ELR (cell line): ENCODE measurements around the gene BRSK1.

Experiments
- DNase-seq: peaks from one replicate; pipeline ENCODE4 v3.0.0-alpha.2; 2015; ENCODE audit warnings: low read depth

BRSK1 gene

GRCh38 chr19:55283548-55284377 is at the start of gene BRSK1:
Gene BRSK1, plus strand, starts transcription at chr19:55283997. Its CDS starts 446 bp downstream, at chr19:55284443.
- peak; percentile 70 for DNase-seq

GRCh38 chr19:55238030-55238429 is 45.8 kb upstream of the BRSK1 start:
- no peak for DNase-seq

- no peak for DNase-seq
Observed at GRCh38 chr19:55239004-55239403, 44.8 kb upstream of the BRSK1 start.

GRCh38 chr19:55240713-55241020 is 43.1 kb upstream of the BRSK1 start:
- no peak for DNase-seq

- no peak for DNase-seq
Observed at GRCh38 chr19:55241143-55241934, 42.5 kb upstream of the BRSK1 start.

GRCh38 chr19:55241935-55242464 is 41.8 kb upstream of the BRSK1 start:
- DNase-seq: no peak

- DNase-seq: no peak
Observed at GRCh38 chr19:55242517-55242916, 41.3 kb upstream of the BRSK1 start.

GRCh38 chr19:55244004-55244680 is 39.7 kb upstream of the BRSK1 start:
- DNase-seq: no peak

- no peak for DNase-seq
Observed at GRCh38 chr19:55245236-55245904, 38.4 kb upstream of the BRSK1 start.

GRCh38 chr19:55246462-55247451 is 37.0 kb upstream of the BRSK1 start:
- DNase-seq: no peak

GRCh38 chr19:55247621-55248099 is 36.1 kb upstream of the BRSK1 start:
- peak; percentile 22 for DNase-seq

GRCh38 chr19:55248166-55248675 is 35.6 kb upstream of the BRSK1 start:
- no peak for DNase-seq

- DNase-seq: no peak
Observed at GRCh38 chr19:55248704-55249103, 35.1 kb upstream of the BRSK1 start.

- DNase-seq: no peak
Observed at GRCh38 chr19:55249841-55250240, 34.0 kb upstream of the BRSK1 start.

- no peak for DNase-seq
Observed at GRCh38 chr19:55250262-55251036, 33.3 kb upstream of the BRSK1 start.

GRCh38 chr19:55251341-55252081 is 32.3 kb upstream of the BRSK1 start:
- DNase-seq: peak; percentile 42

GRCh38 chr19:55252760-55253663 is 30.8 kb upstream of the BRSK1 start:
- DNase-seq: no peak
